ENCODE measurements around the gene MCRIP2. TPM values are rescaled to one million over a fixed set of nuclear protein-coding genes. Genes with fewer than 3 reads are reported as not detected.
A peak's percentile ranks its signal among the peaks of the same experiment; 100 is the strongest.

Gene MCRIP2
- total RNA-seq (2022) (56.3 and 60.7 TPM in 2 replicates), Bru-seq, nascent RNA (percentile 66 among the genes with signal in this experiment), BruChase-seq, experiment 1, labeled RNA remaining after a 6-hour chase (percentile 71 among the genes with signal in this experiment), BruChase-seq, experiment 2, labeled RNA remaining after a 2-hour chase (percentile 73 among the genes with signal in this experiment)
- long read RNA-seq, transcript MCRIP2-203 (6 exons, 1,050 nt), result minor isoform, 5 of 78 reads
- long read RNA-seq, transcript MCRIP2-201 (5 exons, 946 nt), result major isoform, 43 of 78 reads
- long read RNA-seq, partial matches to known transcripts, result 16 of 78 reads
- long read RNA-seq, other reads (novel, unspliced or antisense), result 7 of 78 reads

- no TSS peak for BruUV-seq (replicated peaks)
- peak; percentile 93 for DNase-seq
- Mint-ChIP-seq H3K9me3 (ENCODE audit: low read depth, unreplicated experiment) (no peaks in the 10 kb centered on the region), H3K4me1 (ENCODE audit: low read depth, unreplicated experiment) (peaks cover 35% of the 10 kb centered on the region), H3K27me3 (ENCODE audit: unreplicated experiment) (no peaks in the 10 kb centered on the region), H3K36me3 (ENCODE audit: insufficient read depth, unreplicated experiment) (peaks cover 71% of the 10 kb centered on the region), H3K4me3 (ENCODE audit: low read depth, unreplicated experiment) (peak within 1 kb of the TSS; percentile 76), H3K27ac (ENCODE audit: unreplicated experiment) (no peak within 1 kb of the TSS)
- TF ChIP-seq CTCF (IDR thresholded peaks at IDR 0.05; ENCODE audit: unreplicated experiment), result no peak
- intact Hi-C loops (cut with micrococcal nuclease; ENCODE audit: unreplicated experiment), result no loop called here
- CTCF ChIA-PET, result no interaction called here
Observed at GRCh38 chr16:641326-642188, at the start of gene MCRIP2. TSS of gene MCRIP2 (plus strand) at chr16:641828. CDS start at chr16:641992, 164 bp downstream.

- peaks cover 90% of the 10 kb centered on the region for H3K36me3 Mint-ChIP-seq (ENCODE audit: insufficient read depth, unreplicated experiment)
Observed at GRCh38 chr16:591892-592517, 49.6 kb upstream of the MCRIP2 start.

GRCh38 chr16:592518-593306 is 48.9 kb upstream of the MCRIP2 start:
- no peaks in the 10 kb centered on the region for H3K9me3 Mint-ChIP-seq (ENCODE audit: low read depth, unreplicated experiment)
- peaks cover 59% of the 10 kb centered on the region for H3K4me1 Mint-ChIP-seq (ENCODE audit: low read depth, unreplicated experiment)
- peak; percentile 51 for DNase-seq
- peaks cover 86% of the 10 kb centered on the region for H3K36me3 Mint-ChIP-seq (ENCODE audit: insufficient read depth, unreplicated experiment)
- no peak for TF ChIP-seq CTCF (IDR thresholded peaks at IDR 0.05; ENCODE audit: unreplicated experiment)
- intact Hi-C loops (cut with micrococcal nuclease; ENCODE audit: unreplicated experiment), result loop anchor here (2.0 kb wide), 1 partner anchor 44 kb away; the partner anchor contains the start of gene METTL26
- no peaks in the 10 kb centered on the region for H3K27me3 Mint-ChIP-seq (ENCODE audit: unreplicated experiment)
- H3K4me3 Mint-ChIP-seq (ENCODE audit: low read depth, unreplicated experiment), result peak overlapping the region; percentile 92
- peak overlapping the region; percentile 83 for H3K27ac Mint-ChIP-seq (ENCODE audit: unreplicated experiment)
- CTCF ChIA-PET, result interaction anchor here (0.5 to 1.5 kb wide), 9 partner anchors 7 to 495 kb away, joined by 3 to 8 read pairs (median 3); partner anchors contain the start of genes METTL26 and WDR90
- no TSS peak for BruUV-seq (replicated peaks)

More at GRCh38 chr16:591892-592517, 49.6 kb upstream of the MCRIP2 start:
- H3K9me3 Mint-ChIP-seq (ENCODE audit: low read depth, unreplicated experiment), result no peaks in the 10 kb centered on the region
- TF ChIP-seq CTCF (IDR thresholded peaks at IDR 0.05; ENCODE audit: unreplicated experiment), result no peak
- CTCF ChIA-PET, result interaction anchor here (0.5 kb wide), 1 partner anchor 178 kb away, joined by 4 read pairs; no protein-coding TSS in a partner anchor
- H3K27ac Mint-ChIP-seq (ENCODE audit: unreplicated experiment), result peak overlapping the region; percentile 87
- no TSS peak for BruUV-seq (replicated peaks)
- H3K4me1 Mint-ChIP-seq (ENCODE audit: low read depth, unreplicated experiment), result peaks cover 65% of the 10 kb centered on the region
- no peaks in the 10 kb centered on the region for H3K27me3 Mint-ChIP-seq (ENCODE audit: unreplicated experiment)
- intact Hi-C loops (cut with micrococcal nuclease; ENCODE audit: unreplicated experiment), result loop anchor here (2.0 kb wide), 1 partner anchor 45 kb away; the partner anchor contains the start of gene METTL26
- peak overlapping the region; percentile 92 for H3K4me3 Mint-ChIP-seq (ENCODE audit: low read depth, unreplicated experiment)
- DNase-seq, result no peak
